GM18526 (cell line): Measurements from ENCODE around the gene INHA.

Experiments
- POLR2A ChIP-seq: IDR thresholded peaks from 3 replicates; pipeline ENCODE4 v1.6.1; 2011; ENCODE audit not compliant: insufficient read length; ENCODE audit errors: extremely low read depth

INHA gene

GRCh38 chr2:219562049-219563020 is 9.8 kb upstream of the INHA start:
- no peak for TF ChIP-seq POLR2A

GRCh38 chr2:219563271-219563928 is 8.7 kb upstream of the INHA start:
- no peak for TF ChIP-seq POLR2A

GRCh38 chr2:219565130-219566080 is 6.7 kb upstream of the INHA start:
- no peak for TF ChIP-seq POLR2A

- TF ChIP-seq POLR2A: no peak
Observed at GRCh38 chr2:219566640-219567039, 5.5 kb upstream of the INHA start.

- no peak for TF ChIP-seq POLR2A
Observed at GRCh38 chr2:219567131-219567530, 5.0 kb upstream of the INHA start.

GRCh38 chr2:219567791-219568361 is 4.2 kb upstream of the INHA start:
- TF ChIP-seq POLR2A: no peak

GRCh38 chr2:219569041-219569440 is 3.1 kb upstream of the INHA start:
- TF ChIP-seq POLR2A: no peak

- TF ChIP-seq POLR2A: no peak
Observed at GRCh38 chr2:219569635-219570034, 2.5 kb upstream of the INHA start.

- no peak for TF ChIP-seq POLR2A
Observed at GRCh38 chr2:219570194-219570923, 1.8 kb upstream of the INHA start.

- TF ChIP-seq POLR2A: no peak
Observed at GRCh38 chr2:219570924-219571310, 1.2 kb upstream of the INHA start.

- no peak for TF ChIP-seq POLR2A
Observed at GRCh38 chr2:219571311-219572236, 536 bp upstream of the INHA start, which contains the start of gene OBSL1. Gene OBSL1, minus strand, starts transcription at chr2:219571539. Its CDS starts 307 bp downstream, at chr2:219571232.

- no peak for TF ChIP-seq POLR2A
Observed at GRCh38 chr2:219573166-219573565, 1.1 kb downstream of the INHA start.

GRCh38 chr2:219574484-219575311 is 2.6 kb downstream of the INHA start:
- no peak for TF ChIP-seq POLR2A
